ENCODE measurements around the gene GALK2.

Gene GALK2

GRCh38 chr15:49225572-49226281, 55.7 kb downstream of the GALK2 start (continued):
- TF ChIP-seq ZNF70 (CRISPR knock-in tag; IDR thresholded peaks at IDR 0.05) (no peak), PATZ1 (CRISPR knock-in tag; IDR thresholded peaks at IDR 0.05; ENCODE audit: borderline replicate concordance) (no peak), CSRNP3 (CRISPR knock-in tag; IDR thresholded peaks at IDR 0.05) (no peak)

- TF ChIP-seq PPARA (CRISPR knock-in tag; IDR thresholded peaks at IDR 0.05; ENCODE audit: borderline replicate concordance): no peak
- no peak for TF ChIP-seq TCF4 (CRISPR knock-in tag; IDR thresholded peaks at IDR 0.05; ENCODE audit: borderline replicate concordance)
- no peak for ATAC-seq
Measured at GRCh38 chr15:49227602-49228001, 57.6 kb downstream of the GALK2 start.

- TF ChIP-seq PATZ1 (CRISPR knock-in tag; IDR thresholded peaks at IDR 0.05; ENCODE audit: borderline replicate concordance): no peak
- no peak for TF ChIP-seq ZNF70 (CRISPR knock-in tag; IDR thresholded peaks at IDR 0.05)
- TF ChIP-seq PPARA (CRISPR knock-in tag; IDR thresholded peaks at IDR 0.05; ENCODE audit: borderline replicate concordance): no peak
- no peak for TF ChIP-seq ESRRG (CRISPR knock-in tag; IDR thresholded peaks at IDR 0.05)
- no peak for TF ChIP-seq ZFP3 (CRISPR knock-in tag; IDR thresholded peaks at IDR 0.05)
- TF ChIP-seq OSR1 (CRISPR knock-in tag; IDR thresholded peaks at IDR 0.05): no peak
- ATAC-seq: no peak
Measured at GRCh38 chr15:49229922-49230321, 59.9 kb downstream of the GALK2 start.

GRCh38 chr15:49232236-49232806, 62.3 kb downstream of the GALK2 start:
- no peak for ATAC-seq
- no peak for TF ChIP-seq SNAI2 (CRISPR knock-in tag; IDR thresholded peaks at IDR 0.05)
- TF ChIP-seq ISL1 (CRISPR knock-in tag; IDR thresholded peaks at IDR 0.05): no peak
- no peak for TF ChIP-seq CREB5 (CRISPR knock-in tag; IDR thresholded peaks at IDR 0.05; ENCODE audit: low read depth)
- TF ChIP-seq ARNTL (CRISPR knock-in tag; IDR thresholded peaks at IDR 0.05; ENCODE audit: borderline replicate concordance, low read depth): no peak
- no peak for TF ChIP-seq PATZ1 (CRISPR knock-in tag; IDR thresholded peaks at IDR 0.05; ENCODE audit: borderline replicate concordance)
- TF ChIP-seq BACH2 (CRISPR knock-in tag; IDR thresholded peaks at IDR 0.05; ENCODE audit: borderline replicate concordance): no peak
- TF ChIP-seq OSR1 (CRISPR knock-in tag; IDR thresholded peaks at IDR 0.05): no peak
- no peak for TF ChIP-seq TOX (CRISPR knock-in tag; IDR thresholded peaks at IDR 0.05; ENCODE audit: borderline replicate concordance)
- no peak for TF ChIP-seq ZNF70 (CRISPR knock-in tag; IDR thresholded peaks at IDR 0.05)

- no peak for TF ChIP-seq PPARA (CRISPR knock-in tag; IDR thresholded peaks at IDR 0.05; ENCODE audit: borderline replicate concordance)
- TF ChIP-seq BACH2 (CRISPR knock-in tag; IDR thresholded peaks at IDR 0.05; ENCODE audit: borderline replicate concordance): no peak
- no peak for TF ChIP-seq ZFP30 (CRISPR knock-in tag; IDR thresholded peaks at IDR 0.05)
- no peak for TF ChIP-seq TOX (CRISPR knock-in tag; IDR thresholded peaks at IDR 0.05; ENCODE audit: borderline replicate concordance)
- TF ChIP-seq GLIS3 (CRISPR knock-in tag; IDR thresholded peaks at IDR 0.05): no peak
- TF ChIP-seq TCF4 (CRISPR knock-in tag; IDR thresholded peaks at IDR 0.05; ENCODE audit: borderline replicate concordance): no peak
- no peak for TF ChIP-seq ZC3H10 (CRISPR knock-in tag; IDR thresholded peaks at IDR 0.05)
- no peak for TF ChIP-seq CSRNP3 (CRISPR knock-in tag; IDR thresholded peaks at IDR 0.05)
- TF ChIP-seq ISL1 (CRISPR knock-in tag; IDR thresholded peaks at IDR 0.05): no peak
- no peak for TF ChIP-seq ESRRG (CRISPR knock-in tag; IDR thresholded peaks at IDR 0.05)
- no peak for TF ChIP-seq ARNTL (CRISPR knock-in tag; IDR thresholded peaks at IDR 0.05; ENCODE audit: borderline replicate concordance, low read depth)
- no peak for TF ChIP-seq CREB5 (CRISPR knock-in tag; IDR thresholded peaks at IDR 0.05; ENCODE audit: low read depth)
- no peak for TF ChIP-seq RARB (CRISPR knock-in tag; IDR thresholded peaks at IDR 0.05)
- no peak for TF ChIP-seq OSR1 (CRISPR knock-in tag; IDR thresholded peaks at IDR 0.05)
- no peak for TF ChIP-seq ZNF565 (CRISPR knock-in tag; conservative IDR thresholded peaks at IDR 0.05; ENCODE audit: low read depth)
- no peak for TF ChIP-seq ZNF70 (CRISPR knock-in tag; IDR thresholded peaks at IDR 0.05)
- no peak for TF ChIP-seq ZFP3 (CRISPR knock-in tag; IDR thresholded peaks at IDR 0.05)
- ATAC-seq: peak; percentile 89
Measured at GRCh38 chr15:49235446-49236124, 65.5 kb downstream of the GALK2 start.

Measured in SK-N-SH treated with all-trans-retinoic acid at 6 μM for 48 hours (cell line).